Endodermal cell (in vitro differentiated cells): ENCODE data around the gene AQP9. TPM values are rescaled to one million over a fixed set of nuclear protein-coding genes. Genes with fewer than 3 reads are reported as not detected.

ENCODE experiments used
- DNase-seq: peaks from one replicate; pipeline ENCODE4 v3.0.0-alpha.2; 2017
- H3K27ac ChIP-seq: 2 replicates; pipeline ENCODE4 v1.5.1; 2013; ENCODE audit warnings: mild to moderate bottlenecking, low read depth, low read length, moderate library complexity
- H3K27me3 ChIP-seq: 2 replicates; pipeline ENCODE4 v1.6.1; 2013; ENCODE audit warnings: mild to moderate bottlenecking, low read length, moderate library complexity; ENCODE audit not compliant: insufficient read depth, control insufficient read depth, poor library complexity, severe bottlenecking
- H3K36me3 ChIP-seq: 2 replicates; pipeline ENCODE4 v1.7.0; 2013; ENCODE audit warnings: mild to moderate bottlenecking, low read length, moderate library complexity; ENCODE audit not compliant: control insufficient read depth, insufficient read depth
- H3K4me1 ChIP-seq: one replicate; pipeline ENCODE4 v1.7.0; 2013; ENCODE audit warnings: low read length; ENCODE audit not compliant: control insufficient read depth, insufficient read depth
- H3K4me3 ChIP-seq: 2 replicates; pipeline ENCODE4 v1.5.1; 2013; ENCODE audit warnings: mild to moderate bottlenecking, low read length, moderate library complexity
- H3K9ac ChIP-seq: 2 replicates; pipeline ENCODE4 v1.6.1; 2013; ENCODE audit warnings: mild to moderate bottlenecking, low read length, moderate library complexity; ENCODE audit not compliant: poor library complexity, severe bottlenecking; ENCODE audit errors: extremely low read depth
- H3K9me3 ChIP-seq: 2 replicates; pipeline ENCODE4 v1.6.1; 2013; ENCODE audit warnings: mild to moderate bottlenecking, low read length, moderate library complexity; ENCODE audit not compliant: control insufficient read depth
- H3K27ac Mint-ChIP-seq: 2 replicates; pipeline ENCODE4 v1.8.0; 2020; ENCODE audit warnings: mixed read lengths
- H3K27me3 Mint-ChIP-seq: 2 replicates; pipeline ENCODE4 v1.8.0; 2021; ENCODE audit warnings: mild to moderate bottlenecking, mixed read lengths; ENCODE audit not compliant: insufficient read depth
- H3K36me3 Mint-ChIP-seq: 2 replicates; pipeline ENCODE4 v1.8.0; 2020; ENCODE audit warnings: low read depth, mixed read lengths
- H3K4me1 Mint-ChIP-seq: 2 replicates; pipeline ENCODE4 v1.8.0; 2020; ENCODE audit warnings: mixed read lengths
- H3K4me3 Mint-ChIP-seq: 2 replicates; pipeline ENCODE4 v1.8.0; 2020; ENCODE audit warnings: mild to moderate bottlenecking, moderate library complexity, mixed read lengths
- H3K9me3 Mint-ChIP-seq: 2 replicates; pipeline ENCODE4 v1.8.0; 2020; ENCODE audit warnings: mild to moderate bottlenecking, mixed read lengths
- WGBS, 2 experiments: methylation state at CpG; one replicate each; pipeline versions ENCODE4 v1.1.5 to v1.1.7; 2013; ENCODE audit warnings: missing lambda C conversion rate in 2 of 2, mixed read lengths in 1 of 2; ENCODE audit not compliant: insufficient coverage in 1 of 2, insufficient read length in 1 of 2; 5-methylcytosine and 5-hydroxymethylcytosine counted together
- total RNA-seq, 2 donors: library from RNA; stranded (reverse); fragmentation: NEBNext Ultra II Directional in 1 of 2; extraction: Animal tissue kit (Norgen Biotek cat#: 25700) in 1 of 2; gene quantifications; 2 replicates in 1 of 2; 3 replicates in 1 of 2; pipeline ENCODE4 v1.2.1, GENCODE V29; 2021
- TF ChIP-seq, protein P1 (sequence below): fragments of 200-600 bp; sonication (generic); conservative IDR thresholded peaks from 2 replicates; pipeline ENCODE4 v1.5.0; 2021; ENCODE audit warnings: antibody characterized with exemption, mild to moderate bottlenecking

AQP9 gene
- total RNA-seq, 2 donors from 2014 or later: not detected

DNA sequence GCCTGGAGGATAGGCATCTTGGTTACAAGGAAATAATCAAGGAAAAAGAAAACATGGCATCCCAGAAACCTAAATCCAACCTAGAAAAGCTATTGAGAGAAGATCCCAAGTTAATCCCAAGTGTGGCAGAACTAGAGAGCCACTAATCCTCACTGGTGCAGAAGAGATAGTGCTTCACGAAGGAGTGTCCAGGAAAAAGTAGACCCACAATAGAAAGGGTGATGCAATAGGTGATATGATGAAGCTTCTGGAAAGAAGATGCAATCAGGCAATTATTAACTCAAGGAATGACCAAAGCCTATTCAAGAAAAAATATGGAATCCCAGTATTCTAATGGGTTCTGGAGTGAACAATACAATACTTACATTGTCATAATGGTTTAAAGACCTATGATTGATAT lies 95.2 kb downstream of the AQP9 start:
- H3K4me3 Mint-ChIP-seq: no peak overlapping the region
- TF ChIP-seq, protein P1, sequence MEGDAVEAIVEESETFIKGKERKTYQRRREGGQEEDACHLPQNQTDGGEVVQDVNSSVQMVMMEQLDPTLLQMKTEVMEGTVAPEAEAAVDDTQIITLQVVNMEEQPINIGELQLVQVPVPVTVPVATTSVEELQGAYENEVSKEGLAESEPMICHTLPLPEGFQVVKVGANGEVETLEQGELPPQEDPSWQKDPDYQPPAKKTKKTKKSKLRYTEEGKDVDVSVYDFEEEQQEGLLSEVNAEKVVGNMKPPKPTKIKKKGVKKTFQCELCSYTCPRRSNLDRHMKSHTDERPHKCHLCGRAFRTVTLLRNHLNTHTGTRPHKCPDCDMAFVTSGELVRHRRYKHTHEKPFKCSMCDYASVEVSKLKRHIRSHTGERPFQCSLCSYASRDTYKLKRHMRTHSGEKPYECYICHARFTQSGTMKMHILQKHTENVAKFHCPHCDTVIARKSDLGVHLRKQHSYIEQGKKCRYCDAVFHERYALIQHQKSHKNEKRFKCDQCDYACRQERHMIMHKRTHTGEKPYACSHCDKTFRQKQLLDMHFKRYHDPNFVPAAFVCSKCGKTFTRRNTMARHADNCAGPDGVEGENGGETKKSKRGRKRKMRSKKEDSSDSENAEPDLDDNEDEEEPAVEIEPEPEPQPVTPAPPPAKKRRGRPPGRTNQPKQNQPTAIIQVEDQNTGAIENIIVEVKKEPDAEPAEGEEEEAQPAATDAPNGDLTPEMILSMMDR: no peak

More for the DNA sequence above, 95.2 kb downstream of the AQP9 start:
- Mint-ChIP-seq H3K27ac (no peak overlapping the region), H3K36me3 (peaks cover 3% of the 10 kb centered on the region), H3K4me1 (peaks cover 27% of the 10 kb centered on the region), H3K27me3 (peaks cover 5% of the 10 kb centered on the region), H3K9me3 (peaks cover 24% of the 10 kb centered on the region)
- Histone ChIP-seq H3K9ac (no peak overlapping the region), H3K27ac (no peak overlapping the region), H3K4me1 (peaks cover 5% of the 10 kb centered on the region), H3K4me3 (no peak overlapping the region), H3K36me3 (no peaks in the 10 kb centered on the region), H3K27me3 (no peaks in the 10 kb centered on the region), H3K9me3 (peaks cover 17% of the 10 kb centered on the region)
- WGBS, 2 experiments: 79 to 89% methylated on average over 1 of the region's 1 CpG
- no peak for DNase-seq

Other genes starting within 250 kb of the AQP9 start
- gene ALDH1A2, start 72.7 kb upstream of the AQP9 start, total RNA-seq: not detected